Measurements from ENCODE around the gene CNTRL. TPM values are rescaled to one million over a fixed set of nuclear protein-coding genes. Genes with fewer than 3 reads are reported as not detected.

Gene CNTRL
- total RNA-seq, 1 experiment from 2014 or later, result 11.6 TPM

DNA sequence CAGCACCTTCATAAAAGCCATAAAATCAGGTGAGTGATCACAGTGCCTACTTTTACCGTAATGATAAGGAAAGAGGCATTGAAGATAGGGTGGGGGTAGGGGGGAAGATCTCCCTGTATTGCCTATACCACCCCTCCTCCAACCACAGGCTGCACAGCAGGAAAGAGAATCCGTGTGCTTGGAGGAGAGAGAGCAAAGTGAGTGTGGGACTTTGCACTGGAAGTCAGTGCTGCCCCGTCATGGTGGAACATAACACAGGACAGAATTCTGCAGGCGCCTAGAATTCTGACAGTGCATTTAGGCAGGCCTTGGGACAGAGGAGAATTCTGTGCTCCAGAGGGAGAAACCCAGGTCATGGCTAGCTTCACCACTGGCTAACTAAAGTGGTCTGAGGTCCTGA lies 21.2 kb upstream of the CNTRL start:
- no peak overlapping the region for H3K4me3 Mint-ChIP-seq
- Histone ChIP-seq H3K4me1 (ENCODE audit: insufficient read depth, low read length) (no peaks in the 10 kb centered on the region), H3K27ac (ENCODE audit: insufficient read length, low read depth, low read length) (no peak overlapping the region), H3K27me3 (ENCODE audit: insufficient read depth, low read length) (no peaks in the 10 kb centered on the region), H3K14ac (ENCODE audit: insufficient read depth, low read length) (no peak overlapping the region), H2BK15ac (ENCODE audit: low read depth, low read length) (no peak overlapping the region), H3K9me3 (ENCODE audit: control insufficient read depth, low read depth, low read length) (no peaks in the 10 kb centered on the region), H3K4ac (ENCODE audit: low read depth, low read length) (no peak overlapping the region), H3K56ac (ENCODE audit: insufficient read length, low read depth, low read length) (no peak overlapping the region), H4K20me1 (ENCODE audit: control insufficient read depth, insufficient read depth, insufficient read length) (no peaks in the 10 kb centered on the region), H2AFZ (ENCODE audit: low read length) (no peak overlapping the region), H2AK5ac (ENCODE audit: insufficient read length, low read length) (no peak overlapping the region), H4K5ac (ENCODE audit: insufficient read length, low read depth, low read length) (no peak overlapping the region), H3K23me2 (ENCODE audit: insufficient read length, low read depth, low read length, poor library complexity, severe bottlenecking) (no peaks in the 10 kb centered on the region), H3K18ac (ENCODE audit: insufficient read length, low read depth, low read length) (no peak overlapping the region), H3T11ph (ENCODE audit: low read length) (no peak overlapping the region), H3K79me2 (ENCODE audit: insufficient read depth, low read length) (no peaks in the 10 kb centered on the region), H3K9ac (ENCODE audit: extremely low read depth, insufficient read length, low read length) (no peak overlapping the region), H4K91ac (ENCODE audit: insufficient read length, low read depth, low read length) (no peak overlapping the region), H2BK12ac (ENCODE audit: insufficient read length, low read depth, low read length) (no peak overlapping the region), H3K4me2 (ENCODE audit: insufficient read depth, insufficient read length, low read length) (no peak overlapping the region), H3K23ac (ENCODE audit: insufficient read length, low read depth, low read length) (no peak overlapping the region), H4K8ac (replicated peaks; ENCODE audit: insufficient read length, low read depth, low read length) (no peak overlapping the region), H2BK20ac (ENCODE audit: low read depth, low read length, poor library complexity, severe bottlenecking) (no peak overlapping the region), H2BK5ac (ENCODE audit: insufficient read length, low read length) (no peak overlapping the region), H2BK120ac (ENCODE audit: low read depth, low read length, poor library complexity, severe bottlenecking) (no peak overlapping the region), H3K79me1 (ENCODE audit: insufficient read depth, low read depth, low read length, poor library complexity, severe bottlenecking) (no peaks in the 10 kb centered on the region)
- H3K27me3 Mint-ChIP-seq (ENCODE audit: low read depth), result peaks cover 1% of the 10 kb centered on the region
- H3K9me3 Mint-ChIP-seq, result no peaks in the 10 kb centered on the region
- WGBS (ENCODE audit: extremely low coverage, insufficient read length, low lambda C conversion rate), result no CpG with 5 or more reads among the region's 4 CpGs
- TF ChIP-seq, protein P1, sequence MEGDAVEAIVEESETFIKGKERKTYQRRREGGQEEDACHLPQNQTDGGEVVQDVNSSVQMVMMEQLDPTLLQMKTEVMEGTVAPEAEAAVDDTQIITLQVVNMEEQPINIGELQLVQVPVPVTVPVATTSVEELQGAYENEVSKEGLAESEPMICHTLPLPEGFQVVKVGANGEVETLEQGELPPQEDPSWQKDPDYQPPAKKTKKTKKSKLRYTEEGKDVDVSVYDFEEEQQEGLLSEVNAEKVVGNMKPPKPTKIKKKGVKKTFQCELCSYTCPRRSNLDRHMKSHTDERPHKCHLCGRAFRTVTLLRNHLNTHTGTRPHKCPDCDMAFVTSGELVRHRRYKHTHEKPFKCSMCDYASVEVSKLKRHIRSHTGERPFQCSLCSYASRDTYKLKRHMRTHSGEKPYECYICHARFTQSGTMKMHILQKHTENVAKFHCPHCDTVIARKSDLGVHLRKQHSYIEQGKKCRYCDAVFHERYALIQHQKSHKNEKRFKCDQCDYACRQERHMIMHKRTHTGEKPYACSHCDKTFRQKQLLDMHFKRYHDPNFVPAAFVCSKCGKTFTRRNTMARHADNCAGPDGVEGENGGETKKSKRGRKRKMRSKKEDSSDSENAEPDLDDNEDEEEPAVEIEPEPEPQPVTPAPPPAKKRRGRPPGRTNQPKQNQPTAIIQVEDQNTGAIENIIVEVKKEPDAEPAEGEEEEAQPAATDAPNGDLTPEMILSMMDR (conservative IDR thresholded peaks at IDR 0.05), result no peak
- peaks cover 5 to 11% of the 10 kb centered on the region in 2 experiments for H3K4me1 Mint-ChIP-seq
- no peaks in the 10 kb centered on the region for H3K36me3 Mint-ChIP-seq (ENCODE audit: insufficient read depth in 1 of 3, low read depth in 3 of 3)
- no peak for DNase-seq
- H3K27ac Mint-ChIP-seq, result no peak overlapping the region
